ENCODE results near the gene VSX1. TPM values are rescaled to one million over a fixed set of nuclear protein-coding genes. Genes with fewer than 3 reads are reported as not detected.
A peak's percentile ranks its signal among the peaks of the same experiment; 100 is the strongest.

The VSX1 gene
- total and polyA plus RNA-seq, 4 donors, result 0.03 to 0.08 TPM; not detected in 2

DNA sequence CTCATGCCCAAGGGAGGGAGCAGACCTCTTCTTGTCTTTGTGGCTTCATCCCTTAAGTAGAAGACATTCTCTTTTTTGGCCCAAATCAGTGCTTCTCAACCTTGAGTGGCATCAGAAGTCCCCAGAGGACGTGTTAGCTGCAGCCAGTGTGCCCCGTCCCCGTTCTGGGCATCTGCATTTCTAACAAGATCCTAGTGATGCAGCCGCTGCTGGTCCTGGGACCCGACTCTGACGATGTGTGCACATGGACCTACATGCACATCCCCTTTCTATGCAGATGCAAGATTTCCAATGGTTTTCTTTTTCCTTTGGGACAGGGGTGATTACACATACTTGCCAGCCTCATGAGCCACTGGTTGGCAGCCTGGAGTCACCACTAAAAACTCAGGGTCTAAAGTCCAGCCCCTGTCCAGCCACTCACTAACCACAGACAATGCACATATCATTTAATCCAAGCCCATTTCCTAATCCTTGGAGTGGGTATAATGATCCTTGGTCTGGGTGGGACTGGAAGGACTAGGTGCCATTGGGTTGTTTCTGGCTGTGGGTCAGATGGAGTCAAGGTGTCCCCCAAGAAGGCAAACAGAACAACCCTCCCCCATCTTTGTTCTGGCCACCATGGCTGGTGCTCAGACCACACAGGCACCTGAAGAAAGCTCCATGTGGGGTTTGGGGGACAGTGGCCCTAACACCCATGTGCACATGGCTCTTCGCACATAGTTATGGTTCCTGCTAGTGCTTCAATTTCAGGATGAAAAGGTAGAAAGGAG, 30.4 kb downstream of the VSX1 start (continued):
- TF ChIP-seq, protein P1, sequence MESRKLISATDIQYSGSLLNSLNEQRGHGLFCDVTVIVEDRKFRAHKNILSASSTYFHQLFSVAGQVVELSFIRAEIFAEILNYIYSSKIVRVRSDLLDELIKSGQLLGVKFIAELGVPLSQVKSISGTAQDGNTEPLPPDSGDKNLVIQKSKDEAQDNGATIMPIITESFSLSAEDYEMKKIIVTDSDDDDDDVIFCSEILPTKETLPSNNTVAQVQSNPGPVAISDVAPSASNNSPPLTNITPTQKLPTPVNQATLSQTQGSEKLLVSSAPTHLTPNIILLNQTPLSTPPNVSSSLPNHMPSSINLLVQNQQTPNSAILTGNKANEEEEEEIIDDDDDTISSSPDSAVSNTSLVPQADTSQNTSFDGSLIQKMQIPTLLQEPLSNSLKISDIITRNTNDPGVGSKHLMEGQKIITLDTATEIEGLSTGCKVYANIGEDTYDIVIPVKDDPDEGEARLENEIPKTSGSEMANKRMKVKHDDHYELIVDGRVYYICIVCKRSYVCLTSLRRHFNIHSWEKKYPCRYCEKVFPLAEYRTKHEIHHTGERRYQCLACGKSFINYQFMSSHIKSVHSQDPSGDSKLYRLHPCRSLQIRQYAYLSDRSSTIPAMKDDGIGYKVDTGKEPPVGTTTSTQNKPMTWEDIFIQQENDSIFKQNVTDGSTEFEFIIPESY (IDR thresholded peaks at IDR 0.05), result no peak
- no peak for TF ChIP-seq SP1 (IDR thresholded peaks at IDR 0.05)
- no peak for TF ChIP-seq JUND (IDR thresholded peaks at IDR 0.05)
- TF ChIP-seq HNF4A (conservative IDR thresholded peaks at IDR 0.05), result peak; percentile 7 to 50

- Histone ChIP-seq H3K4me3 (ENCODE audit: low read depth in 1 of 3, low read length in 3 of 3) (no peak overlapping the region), H3K9ac (ENCODE audit: low read depth in 1 of 2, low read length in 2 of 2) (no peak overlapping the region), H3K27ac (ENCODE audit: low read depth in 1 of 2, low read length in 2 of 2) (no peak overlapping the region), H3K9me3 (ENCODE audit: control insufficient read depth in 4 of 4, low read length in 3 of 4) (no peaks in the 10 kb centered on the region), H3K27me3 (ENCODE audit: control insufficient read depth in 4 of 4, insufficient read depth in 4 of 4, low read length in 3 of 4) (no peaks in the 10 kb centered on the region), H3K4me1 (ENCODE audit: control insufficient read depth in 4 of 4, insufficient read depth in 4 of 4, low read length in 3 of 4) (peaks cover 15 to 47% (median 25%) of the 10 kb centered on the region in 4 donors), H3K36me3 (ENCODE audit: control insufficient read depth in 4 of 4, insufficient read depth in 3 of 4, low read depth in 1 of 4, low read length in 3 of 4) (no peaks in the 10 kb centered on the region)
- TF ChIP-seq NR2F2 (IDR thresholded peaks at IDR 0.05) (no peak), RAD21 (IDR thresholded peaks at IDR 0.05) (no peak), JUND (IDR thresholded peaks at IDR 0.05) (no peak), FOXA2 (IDR thresholded peaks at IDR 0.05) (no peak), HNF4G (IDR thresholded peaks at IDR 0.05) (no peak), TAF1 (conservative IDR thresholded peaks at IDR 0.05) (no peak), RXRA (IDR thresholded peaks at IDR 0.05) (no peak), GABPA (IDR thresholded peaks at IDR 0.05 in 1 of 2, conservative IDR thresholded peaks at IDR 0.05 in 1 of 2) (no peak)
- TF ChIP-seq, protein P2, sequence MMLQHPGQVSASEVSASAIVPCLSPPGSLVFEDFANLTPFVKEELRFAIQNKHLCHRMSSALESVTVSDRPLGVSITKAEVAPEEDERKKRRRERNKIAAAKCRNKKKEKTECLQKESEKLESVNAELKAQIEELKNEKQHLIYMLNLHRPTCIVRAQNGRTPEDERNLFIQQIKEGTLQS (IDR thresholded peaks at IDR 0.05), result no peak
- TF ChIP-seq, protein P1 (IDR thresholded peaks at IDR 0.05), result no peak
- DNase-seq (ENCODE audit: low spot score), result no peak
- 96% methylated on average over 17 of the region's 17 CpGs for WGBS
Measured at GRCh38 chr20:25050501-25051350, 31.2 kb downstream of the VSX1 start.

DNA sequence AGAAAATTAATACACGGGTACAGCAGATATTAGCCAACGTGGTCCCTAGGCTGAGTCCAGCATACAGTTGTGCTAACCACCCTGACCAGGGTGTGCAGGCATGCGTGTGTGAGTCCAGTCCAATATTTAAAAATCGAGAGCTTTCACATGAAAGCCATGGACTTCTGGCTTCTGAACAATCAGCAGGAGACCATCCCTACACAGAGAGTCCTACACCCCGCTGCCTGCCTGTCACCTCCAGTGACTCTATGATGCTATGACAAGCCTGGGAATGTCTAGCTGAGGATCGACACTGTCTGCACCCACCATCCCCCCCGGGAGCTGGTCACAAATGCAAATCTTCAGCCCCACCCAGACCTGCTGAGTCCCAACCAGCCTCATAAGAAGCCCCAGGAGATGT, 31.9 kb downstream of the VSX1 start:
- 85% methylated on average over 7 of the region's 7 CpGs for WGBS
- no peaks in the 10 kb centered on the region for H3K36me3 ChIP-seq (ENCODE audit: control insufficient read depth in 4 of 4, insufficient read depth in 3 of 4, low read depth in 1 of 4, low read length in 3 of 4)
- H3K9me3 ChIP-seq (ENCODE audit: control insufficient read depth in 4 of 4, low read length in 3 of 4), result no peaks in the 10 kb centered on the region
- H3K4me3 ChIP-seq (ENCODE audit: low read depth in 1 of 3, low read length in 3 of 3), result no peak overlapping the region
- H3K27me3 ChIP-seq (ENCODE audit: control insufficient read depth in 4 of 4, insufficient read depth in 4 of 4, low read length in 3 of 4), result no peaks in the 10 kb centered on the region
- no peak overlapping the region for H3K9ac ChIP-seq (ENCODE audit: low read depth in 1 of 2, low read length in 2 of 2)
- peaks cover 14 to 51% (median 27%) of the 10 kb centered on the region in 4 donors for H3K4me1 ChIP-seq (ENCODE audit: control insufficient read depth in 4 of 4, insufficient read depth in 4 of 4, low read length in 3 of 4)
- TF ChIP-seq YY1 (IDR thresholded peaks at IDR 0.05) (no peak), FOXA1 (IDR thresholded peaks at IDR 0.05) (no peak)
- DNase-seq (ENCODE audit: low spot score), result no peak
- H3K27ac ChIP-seq (ENCODE audit: low read depth in 1 of 2, low read length in 2 of 2), result no peak overlapping the region
